ENCODE measurements around the gene CHMP4B.

The CHMP4B gene

GRCh38 chr20:33812908-33813462 lies 1.8 kb downstream of the CHMP4B start:
- H3K27ac ChIP-seq (ENCODE audit: low read depth, low read length), result peak overlapping the region; percentile 90
- H3K27me3 ChIP-seq (ENCODE audit: control insufficient read depth, insufficient read depth, low read length), result no peaks in the 10 kb centered on the region
- H3K36me3 ChIP-seq (ENCODE audit: control insufficient read depth, insufficient read depth, low read length), result no peaks in the 10 kb centered on the region
- peak overlapping the region; percentile 95 for H3K9ac ChIP-seq (ENCODE audit: low read length)
- H3K4me1 ChIP-seq (ENCODE audit: control insufficient read depth, insufficient read depth, low read length), result peaks cover 18% of the 10 kb centered on the region
- H3K4me3 ChIP-seq (ENCODE audit: low read length), result peak overlapping the region; percentile 80

GRCh38 chr20:33814238-33814712 lies 3.1 kb downstream of the CHMP4B start:
- H3K9ac ChIP-seq (ENCODE audit: low read length), result no peak overlapping the region
- H3K4me3 ChIP-seq (ENCODE audit: low read length), result peak overlapping the region; percentile 35
- no peak overlapping the region for H3K27ac ChIP-seq (ENCODE audit: low read depth, low read length)
- H3K36me3 ChIP-seq (ENCODE audit: control insufficient read depth, insufficient read depth, low read length), result no peaks in the 10 kb centered on the region
- H3K27me3 ChIP-seq (ENCODE audit: control insufficient read depth, insufficient read depth, low read length), result no peaks in the 10 kb centered on the region
- H3K4me1 ChIP-seq (ENCODE audit: control insufficient read depth, insufficient read depth, low read length), result peaks cover 22% of the 10 kb centered on the region

GRCh38 chr20:33815671-33816070 lies 4.5 kb downstream of the CHMP4B start:
- Histone ChIP-seq H3K27me3 (ENCODE audit: control insufficient read depth, insufficient read depth, low read length) (no peaks in the 10 kb centered on the region), H3K36me3 (ENCODE audit: control insufficient read depth, insufficient read depth, low read length) (no peaks in the 10 kb centered on the region), H3K4me3 (ENCODE audit: low read length) (no peak overlapping the region), H3K27ac (ENCODE audit: low read depth, low read length) (no peak overlapping the region), H3K4me1 (ENCODE audit: control insufficient read depth, insufficient read depth, low read length) (peaks cover 22% of the 10 kb centered on the region), H3K9ac (ENCODE audit: low read length) (no peak overlapping the region)

GRCh38 chr20:33816191-33816590 lies 5.0 kb downstream of the CHMP4B start:
- Histone ChIP-seq H3K27ac (ENCODE audit: low read depth, low read length) (no peak overlapping the region), H3K9ac (ENCODE audit: low read length) (no peak overlapping the region), H3K4me1 (ENCODE audit: control insufficient read depth, insufficient read depth, low read length) (peaks cover 22% of the 10 kb centered on the region), H3K27me3 (ENCODE audit: control insufficient read depth, insufficient read depth, low read length) (no peaks in the 10 kb centered on the region), H3K4me3 (ENCODE audit: low read length) (no peak overlapping the region), H3K36me3 (ENCODE audit: control insufficient read depth, insufficient read depth, low read length) (no peaks in the 10 kb centered on the region)

GRCh38 chr20:33817411-33817810 lies 6.3 kb downstream of the CHMP4B start:
- Histone ChIP-seq H3K9ac (ENCODE audit: low read length) (no peak overlapping the region), H3K27ac (ENCODE audit: low read depth, low read length) (no peak overlapping the region), H3K36me3 (ENCODE audit: control insufficient read depth, insufficient read depth, low read length) (no peaks in the 10 kb centered on the region), H3K27me3 (ENCODE audit: control insufficient read depth, insufficient read depth, low read length) (no peaks in the 10 kb centered on the region), H3K4me1 (ENCODE audit: control insufficient read depth, insufficient read depth, low read length) (peaks cover 18% of the 10 kb centered on the region), H3K4me3 (ENCODE audit: low read length) (no peak overlapping the region)

- Histone ChIP-seq H3K27me3 (ENCODE audit: control insufficient read depth, insufficient read depth, low read length) (no peaks in the 10 kb centered on the region), H3K27ac (ENCODE audit: low read depth, low read length) (no peak overlapping the region), H3K4me1 (ENCODE audit: control insufficient read depth, insufficient read depth, low read length) (peaks cover 7% of the 10 kb centered on the region), H3K9ac (ENCODE audit: low read length) (no peak overlapping the region), H3K4me3 (ENCODE audit: low read length) (no peak overlapping the region), H3K36me3 (ENCODE audit: control insufficient read depth, insufficient read depth, low read length) (no peaks in the 10 kb centered on the region)
Measured at GRCh38 chr20:33819456-33819855, 8.3 kb downstream of the CHMP4B start.

GRCh38 chr20:33820362-33820761 lies 9.2 kb downstream of the CHMP4B start:
- no peaks in the 10 kb centered on the region for H3K27me3 ChIP-seq (ENCODE audit: control insufficient read depth, insufficient read depth, low read length)
- peaks cover 7% of the 10 kb centered on the region for H3K4me1 ChIP-seq (ENCODE audit: control insufficient read depth, insufficient read depth, low read length)
- no peak overlapping the region for H3K9ac ChIP-seq (ENCODE audit: low read length)
- no peak overlapping the region for H3K4me3 ChIP-seq (ENCODE audit: low read length)
- no peaks in the 10 kb centered on the region for H3K36me3 ChIP-seq (ENCODE audit: control insufficient read depth, insufficient read depth, low read length)
- H3K27ac ChIP-seq (ENCODE audit: low read depth, low read length), result no peak overlapping the region

GRCh38 chr20:33821270-33821836 lies 10.2 kb downstream of the CHMP4B start:
- Histone ChIP-seq H3K27me3 (ENCODE audit: control insufficient read depth, insufficient read depth, low read length) (no peaks in the 10 kb centered on the region), H3K36me3 (ENCODE audit: control insufficient read depth, insufficient read depth, low read length) (no peaks in the 10 kb centered on the region), H3K9ac (ENCODE audit: low read length) (no peak overlapping the region), H3K27ac (ENCODE audit: low read depth, low read length) (no peak overlapping the region), H3K4me3 (ENCODE audit: low read length) (no peak overlapping the region), H3K4me1 (ENCODE audit: control insufficient read depth, insufficient read depth, low read length) (peaks cover 11% of the 10 kb centered on the region)

GRCh38 chr20:33822423-33822822 lies 11.3 kb downstream of the CHMP4B start:
- H3K27ac ChIP-seq (ENCODE audit: low read depth, low read length), result no peak overlapping the region
- H3K4me3 ChIP-seq (ENCODE audit: low read length), result no peak overlapping the region
- no peaks in the 10 kb centered on the region for H3K36me3 ChIP-seq (ENCODE audit: control insufficient read depth, insufficient read depth, low read length)
- H3K27me3 ChIP-seq (ENCODE audit: control insufficient read depth, insufficient read depth, low read length), result no peaks in the 10 kb centered on the region
- H3K9ac ChIP-seq (ENCODE audit: low read length), result no peak overlapping the region
- peaks cover 18% of the 10 kb centered on the region for H3K4me1 ChIP-seq (ENCODE audit: control insufficient read depth, insufficient read depth, low read length)

- Histone ChIP-seq H3K4me1 (ENCODE audit: control insufficient read depth, insufficient read depth, low read length) (peaks cover 21% of the 10 kb centered on the region), H3K4me3 (ENCODE audit: low read length) (no peak overlapping the region)
Measured at GRCh38 chr20:33822991-33823390, 11.8 kb downstream of the CHMP4B start.

GRCh38 chr20:33824852-33825251 lies 13.7 kb downstream of the CHMP4B start:
- Histone ChIP-seq H3K4me3 (ENCODE audit: low read length) (no peak overlapping the region), H3K9ac (ENCODE audit: low read length) (no peak overlapping the region), H3K27me3 (ENCODE audit: control insufficient read depth, insufficient read depth, low read length) (no peaks in the 10 kb centered on the region), H3K4me1 (ENCODE audit: control insufficient read depth, insufficient read depth, low read length) (peaks cover 36% of the 10 kb centered on the region), H3K27ac (ENCODE audit: low read depth, low read length) (no peak overlapping the region), H3K36me3 (ENCODE audit: control insufficient read depth, insufficient read depth, low read length) (no peaks in the 10 kb centered on the region)

More at GRCh38 chr20:33822991-33823390, 11.8 kb downstream of the CHMP4B start:
- no peak overlapping the region for H3K27ac ChIP-seq (ENCODE audit: low read depth, low read length)
- no peaks in the 10 kb centered on the region for H3K36me3 ChIP-seq (ENCODE audit: control insufficient read depth, insufficient read depth, low read length)
- no peaks in the 10 kb centered on the region for H3K27me3 ChIP-seq (ENCODE audit: control insufficient read depth, insufficient read depth, low read length)
- H3K9ac ChIP-seq (ENCODE audit: low read length), result no peak overlapping the region

- Histone ChIP-seq H3K4me3 (ENCODE audit: low read length) (peak overlapping the region; percentile 22), H3K27ac (ENCODE audit: low read depth, low read length) (peak overlapping the region; percentile 23), H3K27me3 (ENCODE audit: control insufficient read depth, insufficient read depth, low read length) (no peaks in the 10 kb centered on the region), H3K4me1 (ENCODE audit: control insufficient read depth, insufficient read depth, low read length) (peaks cover 44% of the 10 kb centered on the region), H3K36me3 (ENCODE audit: control insufficient read depth, insufficient read depth, low read length) (no peaks in the 10 kb centered on the region), H3K9ac (ENCODE audit: low read length) (no peak overlapping the region)
Measured at GRCh38 chr20:33825340-33826269, 14.5 kb downstream of the CHMP4B start.
